ENCODE measurements around the gene ADGRV1.

DNA sequence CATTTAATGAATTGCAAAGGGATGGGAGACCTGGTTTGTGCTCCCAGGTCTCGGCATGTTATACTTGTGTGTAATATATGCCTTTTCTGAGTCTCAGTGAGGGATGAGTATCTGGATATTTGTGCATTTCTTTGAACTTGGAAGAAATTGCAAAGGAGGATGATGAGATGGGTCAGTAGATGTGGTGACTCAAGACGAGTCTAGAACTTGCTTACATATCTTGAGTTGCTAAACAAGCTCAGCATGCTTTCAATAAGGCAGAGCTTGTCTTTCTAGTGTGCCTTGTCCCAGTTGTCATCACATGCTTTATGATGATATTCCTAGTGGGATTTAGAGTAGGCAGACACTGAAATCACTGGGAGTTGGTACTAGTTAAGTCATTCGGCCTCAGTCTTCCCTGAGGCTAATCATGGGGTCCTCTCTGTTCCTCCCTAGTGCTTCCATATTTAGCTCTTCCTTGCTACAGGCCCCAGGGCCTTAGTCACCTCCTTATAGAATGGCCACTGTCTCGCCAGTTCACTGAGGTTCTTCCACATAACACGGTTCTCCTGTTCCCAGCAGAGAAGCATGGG is 602.2 kb downstream of the ADGRV1 start:
- TF ChIP-seq, protein P1, sequence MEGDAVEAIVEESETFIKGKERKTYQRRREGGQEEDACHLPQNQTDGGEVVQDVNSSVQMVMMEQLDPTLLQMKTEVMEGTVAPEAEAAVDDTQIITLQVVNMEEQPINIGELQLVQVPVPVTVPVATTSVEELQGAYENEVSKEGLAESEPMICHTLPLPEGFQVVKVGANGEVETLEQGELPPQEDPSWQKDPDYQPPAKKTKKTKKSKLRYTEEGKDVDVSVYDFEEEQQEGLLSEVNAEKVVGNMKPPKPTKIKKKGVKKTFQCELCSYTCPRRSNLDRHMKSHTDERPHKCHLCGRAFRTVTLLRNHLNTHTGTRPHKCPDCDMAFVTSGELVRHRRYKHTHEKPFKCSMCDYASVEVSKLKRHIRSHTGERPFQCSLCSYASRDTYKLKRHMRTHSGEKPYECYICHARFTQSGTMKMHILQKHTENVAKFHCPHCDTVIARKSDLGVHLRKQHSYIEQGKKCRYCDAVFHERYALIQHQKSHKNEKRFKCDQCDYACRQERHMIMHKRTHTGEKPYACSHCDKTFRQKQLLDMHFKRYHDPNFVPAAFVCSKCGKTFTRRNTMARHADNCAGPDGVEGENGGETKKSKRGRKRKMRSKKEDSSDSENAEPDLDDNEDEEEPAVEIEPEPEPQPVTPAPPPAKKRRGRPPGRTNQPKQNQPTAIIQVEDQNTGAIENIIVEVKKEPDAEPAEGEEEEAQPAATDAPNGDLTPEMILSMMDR (IDR thresholded peaks at IDR 0.05): no peak
- TF ChIP-seq POLR2A (IDR thresholded peaks at IDR 0.05): no peak

All from thyroid gland (tissue), 4 donors.